ENCODE results near the gene PTS.

Gene PTS

GRCh38 chr11:112267188-112267591 lies 41.0 kb downstream of the PTS start:
- no peak for DNase-seq

- DNase-seq = no peak
Measured at GRCh38 chr11:112268406-112268805, 42.2 kb downstream of the PTS start.

GRCh38 chr11:112269139-112269538 lies 42.9 kb downstream of the PTS start:
- no peak for DNase-seq

- no peak for DNase-seq
Measured at GRCh38 chr11:112270551-112271180, 44.4 kb downstream of the PTS start.

GRCh38 chr11:112271242-112271641 lies 45.0 kb downstream of the PTS start:
- no peak for DNase-seq

GRCh38 chr11:112273066-112273465 lies 46.8 kb downstream of the PTS start:
- no peak for DNase-seq

- DNase-seq = no peak
Measured at GRCh38 chr11:112274007-112274783, 48.0 kb downstream of the PTS start.

- no peak for DNase-seq
Measured at GRCh38 chr11:112277029-112277428, 50.8 kb downstream of the PTS start.

GRCh38 chr11:112277941-112278340 lies 51.7 kb downstream of the PTS start:
- DNase-seq = no peak

GRCh38 chr11:112278803-112279202 lies 52.6 kb downstream of the PTS start:
- DNase-seq = no peak

- DNase-seq = peak; percentile 65
Measured at GRCh38 chr11:112279901-112280267, 53.7 kb downstream of the PTS start.

- DNase-seq = peak; percentile 86
Measured at GRCh38 chr11:112280268-112281126, 54.3 kb downstream of the PTS start.

- no peak for DNase-seq
Measured at GRCh38 chr11:112281726-112282125, 55.5 kb downstream of the PTS start.

All from hematopoietic multipotent progenitor cell treated with erythropoietin and hydrocortisone succinate and interleukin-3 and kit ligand, for 8 days (in vitro differentiated cells).